ENCODE measurements around the gene ZNF716.
"Not testable (repeated sequence)": the region's sequence is repeated elsewhere in the genome, so short reads cannot be mapped to it uniquely, and the experiment has no call there.

ZNF716 gene

DNA sequence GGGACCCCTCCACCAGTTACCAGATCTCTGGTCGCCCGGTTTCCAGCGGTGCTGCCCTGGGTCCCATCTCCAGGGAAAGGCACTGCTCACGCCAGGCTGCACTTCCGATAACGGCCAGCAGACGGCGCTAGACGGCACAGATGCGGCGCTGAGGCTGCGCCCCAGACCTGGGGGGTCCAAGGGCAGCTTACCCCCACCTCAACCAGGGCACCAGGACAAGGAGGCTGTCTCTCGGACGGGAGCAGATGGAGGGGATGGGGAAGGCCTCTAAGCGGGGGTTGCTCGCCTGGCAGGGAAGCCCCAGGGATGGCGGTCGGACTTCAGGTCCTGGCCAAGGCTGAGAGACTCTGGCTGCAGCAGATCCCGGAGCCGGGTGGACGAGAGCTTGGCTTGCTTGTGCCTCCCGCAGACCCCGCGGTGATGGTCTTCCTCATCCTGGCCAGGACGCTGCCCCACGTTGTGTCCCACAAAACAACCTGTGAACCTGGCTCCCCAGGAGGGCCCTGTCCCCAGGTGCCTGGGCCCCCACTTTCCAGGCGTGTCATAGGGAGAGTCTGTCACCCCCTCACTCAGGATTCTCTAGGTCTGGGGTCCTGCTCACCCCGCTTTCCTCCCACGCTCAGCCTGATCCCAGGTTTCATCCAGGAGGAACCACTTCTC, 23.9 kb upstream of the ZNF716 start:
- no peak for DNase-seq (ENCODE audit: low read depth in 2 of 2)

DNA sequence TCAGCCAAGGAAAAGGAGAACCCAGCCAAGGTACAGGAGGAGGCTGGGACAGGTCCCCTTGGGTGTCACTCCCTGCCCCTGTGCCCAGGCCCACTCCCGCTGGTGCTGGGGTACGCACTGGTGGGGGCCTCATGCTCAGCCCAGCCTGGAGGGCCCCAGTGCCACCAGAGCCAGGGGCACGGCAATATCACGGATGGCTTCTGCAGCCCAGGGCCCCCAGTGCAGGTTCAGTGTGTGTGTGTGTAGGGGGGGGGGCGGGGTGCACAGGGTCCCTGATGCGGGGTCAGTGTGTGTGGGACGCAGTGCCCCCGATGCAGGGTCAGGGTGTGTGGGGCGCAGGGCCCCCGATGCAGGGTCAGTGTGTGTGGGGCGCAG, 23.4 kb upstream of the ZNF716 start:
- DNase-seq (ENCODE audit: low read depth in 2 of 2) = no peak

DNA sequence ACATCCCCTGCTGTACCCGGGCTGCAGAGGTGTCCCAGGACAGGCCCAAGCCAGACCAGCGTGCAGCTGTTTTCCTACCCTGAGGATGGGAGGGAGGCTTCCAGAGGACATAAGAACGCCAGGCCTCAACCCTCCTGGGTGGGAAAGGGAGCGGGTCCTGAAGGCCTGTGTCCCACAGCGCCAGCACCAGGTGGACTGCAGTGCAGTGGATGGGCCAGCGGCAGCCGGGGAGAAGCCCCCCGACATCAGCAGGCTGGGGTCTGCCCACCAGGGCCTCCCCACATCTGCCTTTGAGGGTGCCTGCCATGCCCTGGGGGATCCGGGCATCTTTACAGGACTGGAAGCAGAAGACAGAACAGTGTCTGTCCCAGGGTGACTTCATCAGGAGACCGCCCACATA, 22.8 kb upstream of the ZNF716 start:
- DNase-seq (ENCODE audit: low read depth in 2 of 2) = no peak

DNA sequence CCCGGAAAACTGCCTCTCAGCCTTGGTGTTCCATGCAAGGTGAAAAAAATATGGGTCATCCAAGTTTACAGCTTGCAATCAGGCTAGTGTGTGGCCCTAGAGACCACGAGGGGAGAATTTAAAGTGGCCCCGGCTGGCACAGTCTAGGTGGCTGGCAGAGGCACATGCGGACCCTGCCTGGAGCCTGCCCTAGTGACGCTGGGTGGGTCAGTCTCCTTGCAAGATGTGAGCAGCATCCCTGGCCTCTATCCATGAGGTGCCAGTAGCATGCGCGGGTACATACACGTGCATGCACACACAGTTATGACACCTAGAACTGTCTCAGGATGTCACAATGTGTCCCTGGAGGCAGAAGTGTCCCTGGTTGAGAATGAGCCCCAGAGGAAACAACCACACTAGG, 22.4 kb upstream of the ZNF716 start:
- DNase-seq (ENCODE audit: low read depth in 2 of 2) = no peak

DNA sequence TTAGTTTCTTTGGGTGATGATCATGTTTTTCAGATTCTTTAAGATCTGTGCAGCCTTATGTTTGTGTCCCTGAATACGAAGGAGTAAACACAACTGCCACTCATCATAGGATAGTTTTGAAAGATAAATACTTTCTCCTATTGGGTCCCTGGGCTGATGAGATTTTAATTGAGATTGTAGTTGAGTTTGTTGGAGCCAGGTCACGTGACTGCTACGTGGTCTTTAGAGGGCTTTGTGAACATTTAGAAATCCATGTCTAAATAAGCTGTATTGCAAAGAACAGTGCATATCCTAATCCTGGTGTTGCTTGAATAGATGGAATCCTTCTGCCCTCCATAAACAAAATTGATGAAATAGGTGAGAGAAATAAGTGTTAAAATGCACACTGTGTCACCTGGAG, 17.4 kb upstream of the ZNF716 start:
- no peak for DNase-seq (ENCODE audit: low read depth in 2 of 2)

DNA sequence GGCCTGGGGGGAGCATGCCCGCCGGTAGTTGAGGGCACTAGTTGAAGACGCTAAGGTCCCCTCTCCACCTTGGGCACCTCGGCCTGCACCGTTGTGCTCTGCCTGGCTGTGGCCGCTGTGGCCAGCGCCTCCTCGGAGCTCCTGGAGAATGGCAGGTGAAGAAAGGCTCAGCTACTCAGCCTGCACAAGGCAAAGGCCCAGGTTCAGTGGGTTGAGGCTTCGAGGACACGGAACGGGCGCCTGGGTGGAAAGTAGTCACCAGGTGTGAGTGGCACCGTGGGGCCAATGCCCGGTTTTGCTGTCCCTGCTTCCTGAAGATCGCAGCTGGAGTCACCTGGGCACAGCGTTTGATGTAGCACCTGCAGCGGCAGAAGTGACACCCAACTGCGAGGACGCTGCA, 12.4 kb upstream of the ZNF716 start:
- no peak for DNase-seq (ENCODE audit: low read depth in 2 of 2)

DNA sequence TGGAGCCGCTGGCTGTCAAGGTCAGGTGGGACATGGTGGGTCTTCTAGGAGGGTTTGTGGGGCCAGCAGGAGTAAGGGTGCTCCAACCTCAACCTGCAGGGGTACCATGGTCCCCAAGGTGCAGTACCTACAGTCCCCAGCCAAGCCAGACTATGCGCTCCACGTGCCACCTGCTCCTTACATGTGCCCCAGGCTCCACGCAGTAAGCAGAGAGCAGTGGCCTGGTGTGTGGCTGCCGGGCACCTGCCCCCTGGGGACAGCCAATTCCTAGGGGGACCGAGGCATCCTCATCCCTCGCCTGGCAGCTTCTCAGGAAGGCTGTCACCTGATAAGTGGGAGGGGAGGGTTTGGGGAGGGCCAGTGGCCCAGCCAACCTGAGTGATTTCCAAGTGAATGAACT, 11.7 kb upstream of the ZNF716 start:
- DNase-seq (ENCODE audit: low read depth in 2 of 2) = no peak

DNA sequence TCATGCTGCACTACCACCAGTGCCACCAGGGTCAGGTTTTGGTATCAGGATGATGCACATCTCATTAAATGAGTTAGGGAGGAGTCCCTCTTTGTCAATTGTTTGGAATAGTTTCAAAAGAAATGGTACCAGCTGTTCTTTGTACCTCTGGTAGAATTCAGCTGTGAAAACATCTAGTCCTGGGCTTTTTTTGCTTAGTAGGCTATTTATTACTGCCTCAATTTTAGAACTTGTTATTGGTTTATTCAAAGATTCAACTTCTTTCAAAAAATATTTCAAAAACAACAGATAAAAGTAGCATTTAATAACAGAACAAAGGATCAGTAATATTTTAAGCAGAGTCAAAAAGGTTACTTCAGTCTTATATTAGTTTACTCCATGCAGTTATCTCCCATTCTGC, 6.4 kb upstream of the ZNF716 start:
- no peak for DNase-seq (ENCODE audit: low read depth in 2 of 2)

DNA sequence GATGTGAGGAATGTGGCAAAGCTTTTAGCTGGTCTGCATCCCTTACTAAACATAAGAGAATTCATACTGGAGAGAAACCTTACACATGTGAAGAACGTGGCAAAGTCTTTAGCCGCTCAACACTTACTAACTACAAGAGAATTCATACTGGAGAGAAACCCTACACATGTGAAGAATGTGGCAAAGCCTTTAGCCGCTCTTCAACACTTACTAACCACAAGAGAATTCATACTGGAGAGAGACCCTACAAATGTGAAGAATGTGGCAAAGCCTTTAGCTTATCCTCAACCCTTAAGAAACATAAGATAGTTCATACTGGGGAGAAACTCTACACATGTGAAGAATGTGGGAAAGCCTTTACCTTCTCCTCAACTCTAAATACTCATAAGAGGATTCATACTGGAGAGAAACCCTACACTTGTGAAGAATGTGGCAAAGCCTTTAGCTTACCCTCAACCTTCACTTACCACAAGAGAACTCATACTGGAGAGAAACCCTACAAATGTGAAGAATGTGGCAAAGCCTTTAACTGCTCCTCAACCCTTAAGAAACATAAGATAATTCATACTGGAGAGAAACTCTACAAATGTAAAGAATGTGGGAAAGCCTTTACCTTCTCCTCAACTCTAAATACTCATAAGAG, 19.3 kb downstream of the ZNF716 start:
- not testable (repeated sequence) for DNase-seq (ENCODE audit: low read depth in 2 of 2)

DNA sequence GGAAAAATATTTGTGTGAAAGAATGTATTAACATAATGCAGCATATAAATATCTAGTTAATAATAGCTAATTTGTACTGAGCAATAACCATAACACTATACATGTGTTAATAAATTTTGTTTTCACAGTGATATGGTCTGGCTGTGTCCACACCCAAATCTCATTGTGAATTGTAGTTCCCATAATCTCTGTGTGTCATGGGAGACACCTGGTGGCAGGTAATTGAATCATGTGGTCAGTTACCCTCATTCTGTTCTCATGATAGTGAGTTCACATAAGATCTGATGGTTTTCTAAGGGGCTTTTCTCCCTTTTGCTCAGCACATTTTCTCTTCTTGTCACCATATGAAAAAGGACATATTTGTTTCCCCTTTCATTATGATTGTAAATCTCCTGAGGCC, 30.3 kb downstream of the ZNF716 start:
- not testable (repeated sequence) for DNase-seq (ENCODE audit: low read depth in 2 of 2)

DNA sequence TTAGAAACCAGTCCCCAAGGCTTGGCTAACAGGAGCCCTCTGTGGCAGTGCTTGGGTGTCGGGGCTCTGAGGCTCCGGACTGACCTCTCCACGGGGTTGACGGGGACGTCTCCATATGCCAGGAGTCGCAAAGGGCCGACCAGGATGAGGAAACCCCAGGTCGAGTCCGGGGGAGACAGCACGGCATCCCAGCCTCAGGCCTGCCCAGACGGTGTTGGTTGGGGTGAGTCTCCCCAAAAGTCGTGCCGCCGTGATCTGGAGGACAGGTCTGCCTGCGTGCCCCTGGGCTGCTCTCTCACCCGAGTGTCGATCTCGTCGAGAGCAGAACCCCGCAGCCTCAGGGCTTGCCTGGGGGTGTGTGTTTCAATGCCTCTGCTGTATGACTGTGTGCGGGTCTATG, 35.0 kb downstream of the ZNF716 start:
- DNase-seq (ENCODE audit: low read depth in 2 of 2) = not testable (repeated sequence)

DNA sequence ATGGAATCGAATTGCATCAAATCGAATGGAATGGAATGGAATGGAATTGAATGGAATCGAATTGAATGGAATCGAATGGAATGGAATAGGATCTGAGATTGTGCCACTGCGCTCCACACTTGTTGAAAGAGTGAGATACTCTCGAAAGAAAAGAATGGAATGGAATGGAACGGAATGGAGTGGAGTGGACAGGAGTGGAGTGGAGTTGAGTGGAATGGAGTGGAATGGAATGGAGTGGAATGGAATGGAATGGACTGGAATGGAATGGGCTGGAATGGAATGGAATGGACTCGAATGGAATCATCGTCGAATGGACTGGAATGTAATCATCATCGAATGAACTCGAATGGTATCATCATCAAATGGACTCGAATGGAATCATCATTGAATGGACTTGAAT, 38.0 kb downstream of the ZNF716 start:
- DNase-seq (ENCODE audit: low read depth in 2 of 2) = no peak

DNA sequence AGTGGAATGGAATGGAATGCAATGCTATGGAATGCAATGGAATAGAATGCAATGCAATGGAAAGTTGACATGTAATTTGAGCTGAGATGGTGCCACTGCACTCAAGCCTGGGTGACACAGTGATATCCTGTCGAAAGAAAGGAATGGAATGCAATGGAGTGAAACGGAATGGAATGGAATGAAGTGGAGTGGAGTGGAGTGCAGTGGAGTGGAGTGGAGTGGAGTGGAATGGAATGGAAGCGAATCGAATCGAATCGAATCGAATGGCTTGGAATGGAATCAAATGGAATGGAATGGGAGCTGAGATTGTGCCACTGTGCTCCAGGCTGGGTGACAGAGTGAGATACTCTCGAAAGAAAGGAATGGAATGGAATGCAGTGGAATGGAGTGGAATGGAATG, 45.1 kb downstream of the ZNF716 start:
- DNase-seq (ENCODE audit: low read depth in 2 of 2) = not testable (repeated sequence)

DNA sequence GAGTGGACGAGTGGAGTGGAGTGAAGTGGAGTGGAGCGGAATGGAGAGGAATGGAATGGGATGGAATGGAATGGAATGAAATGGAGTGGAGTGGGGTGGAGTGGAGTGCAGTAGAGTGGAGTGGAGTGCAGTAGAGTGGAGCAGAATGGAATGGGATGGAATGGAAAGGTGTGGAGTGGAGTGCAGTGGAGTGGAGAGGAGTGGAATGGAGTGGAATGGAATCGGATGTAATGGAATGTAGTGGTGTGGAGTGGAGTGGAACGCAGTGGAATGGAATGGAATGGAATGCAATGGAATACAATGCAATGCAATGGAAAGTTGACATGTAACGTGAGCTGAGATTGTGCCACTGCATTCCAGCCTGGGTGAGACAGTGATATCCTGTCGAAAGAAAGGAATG, 46.4 kb downstream of the ZNF716 start:
- DNase-seq (ENCODE audit: low read depth in 2 of 2) = no peak

DNA sequence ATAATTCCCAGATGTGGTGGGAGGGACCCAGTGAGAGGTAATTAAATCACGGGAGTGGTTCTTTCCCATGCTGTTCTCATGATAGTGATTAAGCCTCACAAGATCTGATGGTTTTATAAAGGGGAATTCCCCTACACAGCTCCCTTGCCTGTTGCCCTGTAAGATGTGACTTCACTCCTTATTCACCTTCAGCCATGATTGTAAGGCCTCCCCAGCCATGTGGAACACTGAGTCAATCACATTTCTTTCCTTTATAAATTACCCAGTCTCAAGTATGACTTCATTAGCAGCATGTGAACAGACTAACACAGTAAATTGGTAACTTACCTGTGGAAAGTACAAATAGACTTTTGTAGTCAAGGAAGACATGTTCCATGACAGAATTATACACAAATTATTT, 55.2 kb downstream of the ZNF716 start:
- no peak for DNase-seq (ENCODE audit: low read depth in 2 of 2)

Data from stimulated activated CD4-positive, alpha-beta T cell treated with anti-CD3 and anti-CD28 coated beads, Interleukin-4, amount 100 ng/mL, for 48 hours (primary cell).